ENCODE results near the gene NPAS3.

NPAS3 gene

DNA sequence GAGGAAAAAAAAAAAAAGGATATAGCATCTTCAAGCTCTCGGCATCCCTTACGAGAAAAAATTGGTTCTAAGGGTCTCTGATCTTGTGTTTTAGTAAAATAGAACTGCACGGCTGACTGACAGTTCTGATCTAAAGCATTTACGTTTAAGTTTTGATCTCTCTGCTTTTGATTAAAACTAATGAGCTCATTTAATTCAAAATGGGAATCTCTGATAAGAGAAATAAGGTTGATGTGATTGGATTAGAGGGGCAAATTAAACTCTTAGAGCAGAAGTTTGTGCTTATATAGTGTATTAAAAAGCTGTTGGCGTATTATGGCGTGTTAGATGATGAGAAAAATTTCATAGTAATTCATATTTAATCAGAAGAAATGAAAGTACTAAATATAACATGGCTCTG is 794.6 kb downstream of the NPAS3 start:
- DNase-seq: no peak

DNA sequence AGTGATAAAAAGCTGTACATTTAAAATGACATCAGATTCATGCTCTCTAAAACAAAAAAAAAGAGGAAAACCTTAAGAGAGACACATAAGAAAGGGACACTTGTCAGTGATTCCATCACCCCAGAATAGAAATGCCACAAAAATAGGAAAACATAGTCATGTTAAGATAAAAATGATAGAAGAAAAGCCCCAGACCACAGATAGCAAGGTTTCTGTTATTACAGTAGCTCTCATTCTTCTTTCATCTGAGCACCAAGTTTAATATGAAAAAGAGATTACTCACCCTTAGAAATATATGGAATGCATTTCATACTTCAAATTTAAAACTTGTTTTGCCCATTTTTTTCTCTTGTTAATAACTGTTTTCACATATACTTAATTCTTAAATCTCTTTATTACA is 795.0 kb downstream of the NPAS3 start:
- no peak for DNase-seq

DNA sequence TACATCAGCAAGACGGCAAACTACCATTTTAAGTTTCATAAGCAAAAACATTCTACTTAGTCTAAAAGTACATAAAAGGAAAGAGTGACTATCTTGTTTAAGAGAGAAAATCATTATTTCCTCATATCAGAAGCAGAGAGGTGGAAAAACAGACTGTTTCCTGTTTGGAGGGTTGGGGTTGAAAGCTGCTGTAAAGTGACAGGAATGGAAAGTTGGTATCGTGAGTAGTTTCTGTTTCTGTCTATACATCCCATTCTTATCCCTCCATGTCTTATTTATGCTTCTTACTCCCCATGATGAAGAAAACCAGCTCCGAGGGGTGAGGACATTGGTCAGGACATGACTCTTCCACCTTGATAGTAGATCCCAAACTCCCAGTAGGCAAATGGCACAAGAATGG is 795.7 kb downstream of the NPAS3 start:
- DNase-seq: no peak

- DNase-seq: no peak
These were observed 797.7 kb downstream of the NPAS3 start for GRCh38 chr14:33736299-33736825.

- DNase-seq: no peak
These were observed 798.3 kb downstream of the NPAS3 start for GRCh38 chr14:33736979-33737378.

- DNase-seq: no peak
These were observed 798.8 kb downstream of the NPAS3 start for GRCh38 chr14:33737446-33737845.

- no peak for DNase-seq
These were observed 799.4 kb downstream of the NPAS3 start for GRCh38 chr14:33738029-33738428.

- no peak for DNase-seq
These were observed 799.8 kb downstream of the NPAS3 start for GRCh38 chr14:33738491-33738890.

GRCh38 chr14:33740531-33740930 is 801.9 kb downstream of the NPAS3 start:
- no peak for DNase-seq

- DNase-seq: no peak
These were observed 803.5 kb downstream of the NPAS3 start for GRCh38 chr14:33742166-33742565.

DNA sequence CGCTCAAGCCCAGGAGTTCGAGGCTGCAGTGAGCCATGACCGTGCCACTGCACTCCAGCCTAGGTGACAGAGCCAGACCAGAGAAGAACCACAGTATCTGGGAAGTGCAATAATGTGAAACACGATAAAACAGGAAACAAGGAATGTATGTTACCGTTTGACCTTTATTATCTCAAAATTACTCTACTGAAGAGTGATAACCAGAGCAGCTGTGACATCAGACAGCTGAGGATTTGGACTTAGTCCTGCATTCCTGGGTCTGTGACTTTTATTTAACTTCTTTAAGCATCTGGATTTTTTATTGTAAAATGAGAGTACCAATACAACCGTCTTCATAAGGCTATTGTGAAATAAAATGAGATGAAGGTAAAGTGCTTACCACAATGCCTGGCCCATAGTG is 806.5 kb downstream of the NPAS3 start:
- DNase-seq: no peak

GRCh38 chr14:33747749-33748148 is 809.1 kb downstream of the NPAS3 start:
- DNase-seq: no peak

DNA sequence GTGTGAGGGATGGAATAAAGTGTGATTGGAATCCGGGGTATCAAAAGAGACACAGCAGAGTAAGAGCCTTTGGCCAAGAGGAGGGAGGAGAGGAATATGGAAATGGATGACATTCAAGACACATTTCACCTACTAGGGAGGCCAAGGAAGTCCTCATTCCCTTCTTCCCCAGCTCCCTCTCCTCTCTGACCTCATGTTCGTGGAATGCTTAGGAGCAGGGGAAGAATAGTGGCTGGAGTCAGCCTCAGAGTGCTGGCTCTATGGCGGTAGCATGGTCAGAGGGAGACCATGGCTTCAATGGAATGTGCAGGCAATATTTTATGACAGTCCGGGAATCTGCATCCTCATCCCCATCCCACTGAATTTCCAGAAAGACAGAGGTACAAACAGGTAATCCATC is 815.6 kb downstream of the NPAS3 start:
- no peak for DNase-seq

DNA sequence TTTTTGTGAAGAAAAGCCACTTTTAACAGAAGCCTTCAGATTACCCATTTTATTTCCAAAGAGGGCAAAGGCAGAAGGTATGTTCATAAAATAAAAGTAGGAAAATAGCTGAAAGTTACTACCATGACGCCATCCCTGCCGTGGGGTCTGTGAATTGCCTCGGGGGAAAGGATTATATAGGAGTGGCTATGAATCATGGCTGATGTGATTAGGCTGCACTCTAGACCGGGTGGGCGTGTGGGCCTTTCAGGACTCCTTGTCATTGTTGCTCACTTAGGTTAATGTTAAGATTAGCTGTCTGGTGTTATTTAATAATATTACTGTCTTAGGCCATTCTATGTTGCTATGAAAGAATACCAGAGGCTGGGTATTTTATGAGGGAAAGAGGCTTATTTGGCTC is 816.7 kb downstream of the NPAS3 start:
- DNase-seq: no peak

GRCh38 chr14:33756833-33757232 is 818.2 kb downstream of the NPAS3 start:
- DNase-seq: no peak

DNA sequence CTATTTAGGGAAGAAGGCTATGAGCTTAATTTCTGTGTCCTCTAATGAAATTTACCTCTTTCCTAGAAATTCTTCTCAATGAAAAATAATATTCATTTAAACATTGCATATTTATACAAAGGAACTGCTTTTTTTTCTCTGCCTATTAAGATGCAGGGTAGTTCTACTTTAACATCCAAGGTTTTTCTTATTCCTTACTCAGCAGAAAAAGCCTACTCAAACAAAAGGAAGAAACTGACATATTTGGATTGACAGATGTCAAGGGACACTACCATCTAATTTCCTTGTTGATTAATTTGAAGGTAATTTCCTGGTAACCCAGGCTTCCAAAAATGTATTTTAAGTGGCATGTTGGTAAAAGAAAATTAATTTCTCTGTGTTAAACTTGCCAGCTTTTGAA is 819.9 kb downstream of the NPAS3 start:
- no peak for DNase-seq

DNA sequence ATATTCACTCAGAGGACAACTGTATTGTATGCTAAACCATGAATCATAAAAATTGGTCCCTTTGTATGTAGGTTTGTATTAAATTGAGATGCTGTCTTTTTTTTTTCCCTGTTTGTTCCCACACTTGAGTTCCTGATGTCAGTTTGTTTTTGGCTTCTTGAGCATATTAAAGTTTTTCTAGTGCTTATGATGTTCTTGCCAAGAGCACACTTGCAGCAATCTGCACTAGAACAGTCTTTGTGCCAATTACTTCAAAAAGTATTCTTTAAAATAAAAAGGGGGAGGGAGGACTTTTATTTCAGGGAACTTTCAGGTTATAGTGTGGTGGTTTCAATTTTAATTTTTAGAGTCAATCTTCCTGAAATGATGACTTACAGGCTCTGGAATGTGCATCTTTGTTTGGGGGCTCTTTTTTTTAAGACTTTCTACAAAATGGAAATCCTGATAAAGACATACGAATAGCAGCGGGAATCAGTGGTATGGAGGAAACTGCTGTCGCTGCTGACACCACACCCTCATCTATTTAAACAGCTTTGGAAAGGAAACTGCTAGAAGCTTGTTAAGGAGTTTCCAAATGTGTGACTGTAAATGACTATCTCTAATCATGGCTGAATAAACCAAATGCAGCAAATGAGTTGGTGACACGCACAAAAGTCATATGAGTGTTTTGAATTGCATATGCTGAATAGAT is 823.6 kb downstream of the NPAS3 start:
- no peak for DNase-seq

DNA sequence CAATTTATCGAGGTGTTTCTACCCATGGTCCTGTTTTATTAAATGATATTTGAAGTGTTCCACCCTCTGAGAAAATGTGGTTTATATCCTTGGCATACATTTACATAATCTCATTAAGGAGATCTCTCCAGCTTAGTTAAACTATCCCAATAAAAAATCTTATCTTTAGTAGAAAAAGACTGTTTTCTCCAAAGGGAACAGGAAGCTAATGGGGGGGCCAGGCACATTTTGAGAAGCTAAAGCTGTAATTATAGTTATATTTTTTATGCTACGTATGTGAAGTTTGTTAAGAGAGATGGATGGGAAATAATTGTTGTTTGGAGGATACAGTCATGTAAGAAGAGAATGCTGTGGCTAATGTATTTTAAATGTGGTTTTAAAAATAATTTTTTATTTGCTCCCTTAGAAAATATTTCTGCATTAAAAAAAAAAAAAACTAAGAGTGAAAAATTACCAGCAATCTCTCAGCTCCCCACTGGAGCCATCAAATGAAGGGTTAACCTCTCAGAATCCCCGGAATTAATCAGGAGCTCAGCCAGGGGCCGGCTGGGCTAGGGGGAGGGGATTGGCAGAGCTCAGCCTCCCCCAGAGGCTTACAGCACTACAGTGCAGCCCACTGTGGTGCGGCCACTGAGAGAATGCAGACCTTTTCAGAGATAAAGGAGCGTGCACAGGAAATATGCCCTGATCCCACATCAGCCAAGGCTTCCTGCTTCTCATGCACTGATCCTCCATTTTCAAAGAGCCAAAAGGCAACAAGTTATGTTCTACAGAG is 826.4 kb downstream of the NPAS3 start:
- DNase-seq: no peak

GRCh38 chr14:33767586-33768457 is 829.1 kb downstream of the NPAS3 start:
- DNase-seq: no peak

DNA sequence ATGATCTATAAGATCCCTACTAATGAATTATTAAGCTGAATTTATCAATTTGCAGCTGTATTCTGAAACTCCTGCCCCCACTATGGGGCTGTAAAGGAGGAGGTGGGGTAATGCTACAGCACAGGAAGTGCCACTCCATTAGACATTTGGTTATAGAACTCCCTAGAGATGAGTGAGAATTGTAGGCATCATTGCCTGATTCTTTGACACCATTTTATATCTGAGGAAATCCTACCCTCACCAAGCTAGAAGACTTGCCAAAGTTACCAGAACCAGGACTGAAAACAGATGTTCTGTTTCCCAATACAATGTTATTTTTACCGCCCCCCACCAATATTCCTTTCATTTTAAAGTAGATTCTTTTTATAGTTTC is 829.8 kb downstream of the NPAS3 start:
- DNase-seq: no peak

DNA sequence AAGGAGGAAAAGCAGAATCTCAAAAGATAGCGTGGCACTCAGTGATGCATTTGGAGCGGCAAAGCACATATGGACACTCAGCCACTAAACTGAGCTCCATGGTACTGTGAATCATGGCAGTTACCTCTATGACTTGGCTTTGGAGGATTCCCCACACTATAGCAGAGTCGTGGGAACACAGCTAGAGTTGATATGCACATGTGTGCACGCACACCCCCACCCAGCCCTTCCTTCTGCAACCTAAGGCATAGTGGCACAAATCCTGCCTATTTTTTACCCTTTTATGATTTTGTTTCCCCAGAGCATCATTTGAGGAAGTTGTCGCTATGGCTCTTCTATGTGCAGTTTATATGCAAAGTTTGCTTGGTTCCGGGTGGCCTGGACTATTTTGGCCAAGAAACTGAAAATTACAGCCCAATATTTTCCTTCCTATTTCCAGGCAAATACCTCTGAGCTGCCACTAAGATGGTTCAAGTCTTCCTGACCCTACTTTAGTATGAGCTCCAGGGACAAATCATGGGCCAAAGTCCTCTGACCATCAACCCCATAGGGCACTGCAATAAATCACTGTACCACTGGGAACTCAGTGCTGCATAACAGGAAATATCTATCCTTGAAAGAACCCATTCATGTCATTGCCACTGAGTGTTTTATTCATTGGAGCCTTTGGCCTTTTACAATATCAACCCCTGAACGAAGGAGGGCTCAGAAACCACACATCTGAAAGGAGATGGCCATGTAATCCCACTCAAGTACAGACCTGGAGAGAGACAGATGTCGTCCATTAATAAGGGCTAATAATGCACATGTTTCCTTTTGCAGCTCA is 834.7 kb downstream of the NPAS3 start:
- no peak for DNase-seq

- no peak for DNase-seq
These were observed 835.5 kb downstream of the NPAS3 start for GRCh38 chr14:33774161-33774560.
